ENCODE data around the gene ZNF215.
"Not testable (repeated sequence)": the region's sequence is repeated elsewhere in the genome, so short reads cannot be mapped to it uniquely, and the experiment has no call there.

The ZNF215 gene

GRCh38 chr11:6926208-6927029 is at the start of gene ZNF215:
Gene ZNF215, plus strand, starts transcription at chr11:6926426. Its CDS starts 5,847 bp downstream, at chr11:6932273.
- DNase-seq: peak; percentile 85

DNA sequence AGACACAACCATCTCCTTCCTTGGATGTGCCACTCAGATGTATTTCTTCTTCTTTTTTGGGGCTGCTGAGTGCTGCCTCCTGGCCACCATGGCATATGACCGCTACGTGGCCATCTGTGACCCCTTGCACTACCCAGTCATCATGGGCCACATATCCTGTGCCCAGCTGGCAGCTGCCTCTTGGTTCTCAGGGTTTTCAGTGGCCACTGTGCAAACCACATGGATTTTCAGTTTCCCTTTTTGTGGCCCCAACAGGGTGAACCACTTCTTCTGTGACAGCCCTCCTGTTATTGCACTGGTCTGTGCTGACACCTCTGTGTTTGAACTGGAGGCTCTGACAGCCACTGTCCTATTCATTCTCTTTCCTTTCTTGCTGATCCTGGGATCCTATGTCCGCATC is 49.3 kb upstream of the ZNF215 start:
- no peak for DNase-seq

- no peak for DNase-seq
These were observed 43.5 kb upstream of the ZNF215 start for GRCh38 chr11:6882751-6883150.

- not testable (repeated sequence) for DNase-seq
These were observed 38.5 kb upstream of the ZNF215 start for GRCh38 chr11:6887711-6888110.

DNA sequence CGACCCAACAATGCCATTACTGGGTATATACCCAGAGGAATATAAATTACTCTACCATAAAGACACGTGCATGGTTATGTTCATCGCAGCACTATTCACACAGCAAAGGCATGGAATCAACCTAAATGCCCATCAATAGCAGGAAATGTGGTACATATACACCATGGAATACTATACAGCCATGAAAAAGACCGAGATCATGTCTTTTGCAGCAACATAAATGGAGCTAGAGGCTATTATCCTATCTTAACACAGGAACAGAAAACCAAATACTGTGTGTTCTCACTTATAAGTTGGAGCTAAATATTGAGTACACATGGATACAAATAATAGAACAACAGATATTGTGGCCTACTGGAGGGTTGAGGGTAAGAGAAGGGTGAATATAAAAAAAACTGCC is 37.4 kb upstream of the ZNF215 start:
- DNase-seq: no peak

DNA sequence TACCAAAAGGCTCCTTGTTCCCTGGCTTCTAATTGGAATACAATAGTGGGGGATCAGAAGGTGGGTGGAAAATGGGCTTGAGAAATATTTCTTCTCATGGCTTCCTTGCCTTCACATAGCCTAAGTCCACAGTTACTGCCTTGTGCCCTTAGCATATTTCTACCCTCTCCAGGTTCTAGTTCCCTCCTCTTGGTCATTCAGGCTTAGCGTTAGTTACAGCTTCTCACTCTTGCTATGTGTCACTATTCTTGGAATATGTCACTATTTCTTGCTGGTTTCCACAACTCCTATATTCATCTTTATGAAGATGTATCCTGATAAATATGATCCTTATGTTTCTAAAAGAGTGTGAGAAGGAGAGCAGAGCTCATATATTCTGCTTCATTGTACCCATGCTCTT is 36.4 kb upstream of the ZNF215 start:
- DNase-seq: no peak

- DNase-seq: no peak
These were observed 33.8 kb upstream of the ZNF215 start, which contains the start of gene OR2D2 for GRCh38 chr11:6892400-6892799. Gene OR2D2, minus strand, starts transcription at chr11:6892500. Its CDS starts 0 bp downstream, at chr11:6892500.

DNA sequence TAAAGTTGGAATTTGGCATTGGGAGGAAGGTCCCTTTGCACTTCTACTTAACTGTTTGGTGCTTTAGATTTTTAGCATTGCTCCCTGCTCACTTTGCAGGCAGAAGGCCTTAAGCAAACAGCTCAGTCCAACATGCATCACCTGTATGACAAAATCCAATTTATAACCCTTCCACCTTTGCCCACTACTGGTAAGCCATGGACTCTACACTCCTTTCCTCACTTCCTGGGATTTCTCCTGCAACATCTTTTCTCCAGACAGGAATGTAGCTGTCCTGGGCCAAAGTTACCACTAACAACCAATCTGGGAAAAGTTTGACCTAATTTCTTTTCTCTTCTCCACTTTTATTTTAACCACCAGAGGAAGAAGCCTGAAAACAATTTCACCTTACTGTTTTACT is 32.1 kb upstream of the ZNF215 start:
- no peak for DNase-seq

DNA sequence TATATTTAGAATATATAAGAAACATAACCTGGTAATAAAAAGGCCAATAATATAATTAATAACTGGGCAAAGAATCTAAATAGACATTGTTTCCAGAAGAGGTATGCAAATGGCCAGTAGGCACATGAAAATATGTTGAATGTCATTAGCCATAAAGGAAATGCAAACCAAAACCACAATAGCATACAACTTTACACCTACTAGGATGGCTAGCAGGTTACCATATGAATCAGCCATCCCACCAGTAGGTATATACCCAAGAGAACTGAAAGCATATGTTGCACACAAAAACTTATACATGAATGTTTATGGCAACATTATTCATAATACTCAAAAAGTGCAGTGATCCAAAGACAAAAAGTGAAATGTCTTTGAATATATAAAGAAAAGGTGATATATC is 31.2 kb upstream of the ZNF215 start:
- no peak for DNase-seq

DNA sequence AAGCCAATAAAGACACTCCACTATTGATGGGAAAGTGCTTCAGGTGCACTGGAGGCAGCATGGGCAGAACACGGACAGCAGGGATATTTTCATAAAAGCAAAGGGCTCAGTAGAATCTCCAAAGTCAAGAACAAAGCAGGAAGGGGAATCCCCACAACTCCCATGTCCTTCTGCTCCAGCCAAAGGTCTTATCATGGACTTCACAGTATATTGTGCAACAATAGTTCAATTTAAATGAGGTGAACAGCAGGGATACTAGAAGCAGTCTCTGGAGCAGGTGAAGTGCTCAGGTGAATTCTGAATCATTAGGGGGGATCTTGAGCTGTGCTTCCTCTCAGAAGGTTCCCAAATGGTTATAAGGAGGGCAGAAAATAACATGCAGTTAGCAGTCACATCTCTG is 27.3 kb upstream of the ZNF215 start:
- no peak for DNase-seq

DNA sequence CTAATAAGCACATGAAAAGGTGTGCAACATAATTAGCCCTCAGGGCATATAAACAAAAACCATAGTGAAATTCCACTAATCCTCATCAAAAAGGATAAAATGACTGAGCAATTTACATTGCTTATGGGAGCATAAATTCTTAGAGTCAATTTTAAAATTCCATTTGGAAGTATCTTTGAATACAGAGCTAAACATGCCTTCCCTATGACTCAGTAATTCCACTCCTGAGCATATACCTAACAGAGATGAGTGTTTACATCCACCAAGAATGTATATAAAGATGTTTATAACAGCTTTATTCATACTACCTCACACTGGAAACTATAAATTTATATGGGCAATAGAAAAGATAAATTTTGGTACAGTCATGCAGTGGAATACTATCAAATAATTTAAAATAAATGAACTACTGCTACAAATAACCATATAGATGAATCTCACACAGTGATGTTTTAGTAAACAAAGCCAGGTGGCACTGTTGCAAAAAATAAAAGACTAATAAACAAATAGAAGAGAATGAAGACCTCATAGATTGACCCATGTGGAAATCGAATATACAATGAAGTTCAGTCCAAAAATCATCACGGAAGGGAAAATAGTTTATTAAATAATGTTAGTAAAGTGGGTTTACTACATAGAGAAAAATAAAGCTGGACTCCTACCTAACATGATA is 25.8 kb upstream of the ZNF215 start:
- DNase-seq: no peak

DNA sequence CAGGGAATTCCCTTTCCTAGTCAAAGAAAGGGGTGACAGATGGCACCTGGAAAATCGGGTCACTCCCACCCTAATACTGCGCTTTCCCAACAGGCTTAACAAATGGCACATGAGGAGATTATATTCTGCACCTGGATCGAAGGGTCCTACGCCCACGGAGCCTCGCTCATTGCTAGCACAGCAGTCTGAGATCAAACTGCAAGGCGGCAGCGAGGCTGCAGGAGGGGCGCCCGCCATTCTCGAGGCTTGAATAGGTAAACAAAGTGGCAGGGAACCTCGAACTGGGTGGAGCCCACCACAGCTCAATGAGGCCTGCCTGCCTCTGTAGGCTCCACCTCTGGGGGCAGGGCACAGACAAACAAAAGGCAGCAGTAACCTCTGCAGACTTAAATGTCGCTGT is 21.4 kb upstream of the ZNF215 start:
- DNase-seq: not testable (repeated sequence)

DNA sequence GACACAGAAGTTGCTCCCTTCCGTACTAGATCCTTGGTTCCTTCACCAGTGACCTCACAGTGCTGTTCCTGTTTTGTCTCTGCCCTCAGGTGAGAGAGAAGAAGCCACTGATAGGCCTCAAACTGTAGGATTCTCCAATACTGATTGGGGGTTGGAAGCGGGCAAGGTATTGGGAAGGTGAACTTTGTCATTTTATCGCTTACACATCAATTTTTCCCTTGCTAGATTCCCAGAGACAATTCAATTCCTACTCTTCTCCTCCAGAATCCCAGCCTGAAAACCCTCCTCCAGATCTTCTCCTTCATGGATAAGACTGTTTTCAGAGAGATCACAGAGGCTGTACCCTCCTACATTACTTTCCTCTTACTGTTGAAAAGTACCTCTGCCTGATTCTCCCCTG is 14.8 kb upstream of the ZNF215 start:
- no peak for DNase-seq

- no peak for DNase-seq
These were observed 14.3 kb upstream of the ZNF215 start for GRCh38 chr11:6911948-6912347.

DNA sequence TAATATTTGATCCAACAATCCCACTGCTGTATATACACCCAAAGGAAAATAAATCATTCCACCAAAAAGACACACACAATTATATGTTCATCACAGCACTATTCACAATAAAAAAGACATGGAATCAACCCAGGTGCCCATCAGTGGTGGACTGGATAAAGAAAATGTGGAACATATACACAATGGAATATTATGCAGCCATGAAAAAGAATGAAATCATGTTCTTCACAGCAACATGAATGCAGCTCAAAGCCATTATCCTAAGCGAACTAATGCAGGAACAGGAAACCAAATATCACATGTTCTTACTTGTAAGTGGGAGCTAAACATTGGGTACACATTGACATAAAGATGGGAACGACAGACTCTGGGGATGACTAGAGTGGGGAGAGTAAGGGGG is 6.5 kb upstream of the ZNF215 start:
- no peak for DNase-seq

GRCh38 chr11:6920702-6921101 is 5.5 kb upstream of the ZNF215 start, which contains the start of gene OR2D3:
Gene OR2D3, plus strand, starts transcription at chr11:6921002. Its CDS starts 0 bp downstream, at chr11:6921002.
- DNase-seq: no peak

DNA sequence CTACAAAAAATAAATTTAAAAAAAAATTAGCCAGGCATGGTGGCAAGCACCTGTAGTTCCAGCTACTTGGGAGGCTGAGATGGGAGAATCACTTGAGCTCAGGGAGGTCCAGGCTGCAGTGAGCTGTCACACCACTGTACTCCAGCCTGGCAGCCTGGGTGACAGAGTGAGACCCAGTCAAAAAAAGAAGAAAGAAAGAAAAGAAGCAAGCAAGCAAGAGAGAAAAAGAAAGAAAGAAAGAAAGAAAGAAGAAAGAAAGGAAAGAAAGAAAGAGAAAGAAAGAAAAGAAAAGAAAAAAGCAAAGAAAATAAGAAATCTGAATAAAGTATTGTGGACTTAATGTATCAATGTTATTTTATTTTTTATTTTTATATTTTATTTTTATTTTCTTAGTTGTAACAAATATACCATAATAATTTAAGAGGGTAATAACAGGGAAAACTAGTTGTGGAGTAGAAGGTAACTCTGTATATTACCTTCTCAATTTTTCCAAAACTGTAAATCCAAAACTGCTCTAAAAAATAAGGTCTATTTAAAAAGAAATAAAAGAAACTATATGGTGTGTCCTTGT is 1.1 kb upstream of the ZNF215 start:
- DNase-seq: no peak

DNA sequence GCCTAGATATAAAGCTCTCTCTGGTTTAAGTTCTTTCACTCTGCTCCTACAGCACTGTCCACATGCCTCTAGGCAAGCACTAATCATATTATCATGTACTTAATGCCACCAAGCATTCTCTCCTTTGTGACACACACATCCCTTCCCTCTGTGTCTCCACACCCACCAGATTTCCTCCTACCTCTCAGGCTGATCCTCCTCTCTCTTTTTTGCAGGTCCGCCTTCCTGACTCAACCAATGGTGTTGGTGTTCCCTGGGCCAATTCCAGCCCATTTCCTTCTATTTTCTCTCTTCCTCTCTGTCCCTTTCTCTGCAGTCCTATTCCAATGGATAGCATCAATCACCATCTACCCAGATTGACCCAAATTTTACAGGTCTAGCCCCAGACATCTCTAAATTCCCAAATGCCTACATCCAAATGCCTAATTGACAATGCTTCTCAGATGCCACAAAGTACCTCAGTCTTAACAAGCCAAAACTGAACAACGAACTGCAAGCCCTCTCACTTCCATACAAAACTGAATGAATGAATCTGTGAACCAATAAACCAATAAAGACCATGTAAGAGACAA is 504 bp upstream of the ZNF215 start:
- DNase-seq: peak; percentile 68

DNA sequence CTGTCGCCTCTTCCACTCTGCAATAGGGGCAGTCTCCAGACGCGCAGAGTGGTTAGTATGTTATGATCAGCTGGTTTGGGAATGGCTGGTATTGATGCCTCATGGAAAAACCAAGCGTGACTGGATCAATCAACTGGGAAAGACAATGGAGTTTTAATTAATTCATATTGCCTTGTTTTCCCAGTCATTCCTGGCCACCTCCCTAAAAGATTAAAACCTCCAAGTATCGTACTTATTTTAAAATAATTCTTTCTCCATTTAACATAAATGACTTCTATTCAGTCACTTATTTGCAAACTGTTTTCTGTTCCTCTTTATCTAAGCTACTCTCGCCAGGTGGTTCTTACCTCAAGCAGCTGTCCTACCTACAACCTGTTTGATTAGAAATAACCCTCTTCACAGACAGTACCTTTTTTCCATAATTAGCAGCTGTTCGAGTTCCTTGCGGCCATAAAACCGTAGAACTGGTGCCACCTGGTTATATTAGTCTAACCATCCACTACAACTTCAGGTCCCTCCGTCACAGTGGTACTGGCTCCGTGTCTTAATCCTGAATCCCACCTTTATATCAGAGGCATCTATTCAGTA is 898 bp downstream of the ZNF215 start:
- peak; percentile 71 for DNase-seq

DNA sequence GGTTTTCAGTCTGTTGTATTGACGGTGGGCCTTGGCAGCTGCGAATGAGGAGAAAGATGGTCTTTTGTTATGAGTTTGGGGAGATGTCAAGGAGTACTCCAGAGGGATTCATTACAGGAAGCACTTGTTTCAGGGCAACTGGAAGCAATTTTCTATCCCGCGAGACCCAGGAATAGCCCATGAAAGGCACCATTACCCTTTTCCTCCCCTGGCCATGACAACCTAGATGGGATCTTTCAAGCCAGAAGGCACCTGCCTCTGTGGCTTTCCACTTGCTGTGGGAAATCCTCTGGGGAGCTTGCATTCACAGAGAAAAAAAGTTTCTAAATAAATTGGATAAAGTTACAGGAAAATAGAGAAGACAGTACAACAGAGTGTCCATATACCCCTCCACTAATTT is 2.7 kb downstream of the ZNF215 start:
- DNase-seq: no peak

- DNase-seq: no peak
These were observed 5.0 kb downstream of the ZNF215 start for GRCh38 chr11:6931146-6931713.

DNA sequence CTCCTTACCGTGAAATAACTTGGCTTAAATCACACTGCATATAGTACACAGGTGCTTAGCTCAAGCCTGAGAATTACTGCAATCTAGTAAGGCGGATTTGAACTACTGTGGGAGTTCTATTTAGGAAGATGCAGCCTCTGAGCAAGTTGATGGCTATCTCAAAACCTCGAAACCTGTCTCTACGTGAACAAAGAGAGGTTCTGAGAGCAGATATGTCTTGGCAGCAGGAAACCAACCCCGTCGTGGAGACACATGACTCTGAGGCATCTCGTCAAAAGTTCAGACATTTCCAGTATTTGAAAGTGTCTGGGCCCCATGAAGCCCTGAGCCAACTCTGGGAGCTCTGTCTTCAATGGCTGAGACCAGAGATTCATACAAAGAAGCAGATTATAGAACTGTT is 5.9 kb downstream of the ZNF215 start:
- no peak for DNase-seq

DNA sequence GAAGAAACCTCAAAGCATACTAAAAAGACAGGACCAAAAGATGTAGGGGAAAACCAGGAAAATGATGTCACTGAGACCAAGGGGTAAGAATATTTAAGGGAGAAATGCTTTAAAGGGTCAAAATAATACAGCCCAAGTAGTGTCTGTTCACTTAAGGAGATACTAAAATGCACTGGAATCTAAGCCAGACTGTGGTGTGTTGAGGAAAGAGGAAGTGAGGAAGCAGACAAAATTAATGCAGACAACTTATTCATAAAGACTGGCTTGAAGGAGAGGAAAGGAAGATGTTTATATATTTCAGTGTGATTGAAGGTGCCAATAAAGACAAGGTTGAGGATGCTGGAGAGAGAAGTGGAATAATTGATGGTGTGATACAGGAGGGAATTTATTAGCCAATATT is 15.7 kb downstream of the ZNF215 start:
- no peak for DNase-seq
